ENCODE measurements around the gene MAP4K3. TPM values are rescaled to one million over a fixed set of nuclear protein-coding genes. Genes with fewer than 3 reads are reported as not detected.

MAP4K3 gene
- total and polyA plus RNA-seq, 9 of the 15 experiments (the other 6 are each of a cell fraction or from before 2014, with no cell fraction given) = 3.1 to 30.0 (median 16.9) TPM

- TF ChIP-seq RREB1 (CRISPR knock-in tag; IDR thresholded peaks at IDR 0.05) = 0 out of 2 replicates have a peak, but pooled peaks have one; percentile 16
- TF ChIP-seq NR1H2 (CRISPR knock-in tag; IDR thresholded peaks at IDR 0.05) = no peak
Measured at GRCh38 chr2:39216346-39217191, 220.5 kb downstream of the MAP4K3 start (continued).

GRCh38 chr2:39215545-39215944, 221.5 kb downstream of the MAP4K3 start:
- WGBS (ENCODE audit: insufficient coverage, low coverage, missing lambda C conversion rate) = 47% methylated on average over 2 of the region's 2 CpGs
- no peak for TF ChIP-seq USF2 (CRISPR knock-in tag; IDR thresholded peaks at IDR 0.05)
- TF ChIP-seq RBFOX2 (IDR thresholded peaks at IDR 0.05; ENCODE audit: low read depth, low read length) = no peak
- TF ChIP-seq BHLHE40 (IDR thresholded peaks at IDR 0.05; ENCODE audit: low read length) = no peak

More at GRCh38 chr2:39215545-39215944, 221.5 kb downstream of the MAP4K3 start:
- Histone ChIP-seq H3K79me2 (ENCODE audit: control insufficient read depth, insufficient read depth, low read length) (no peaks in the 10 kb centered on the region), H3K4me3 (no peak overlapping the region), H2AFZ (ENCODE audit: low read depth, low read length) (no peak overlapping the region), H3K4me1 (replicated peaks in 1 of 2; ENCODE audit: control insufficient read depth in 2 of 2, insufficient read depth in 2 of 2, low read length in 2 of 2) (peaks cover 0 to 18% of the 10 kb centered on the region in 2 experiments; a peak in 4 of 5 replicates), H4K20me1 (replicated peaks; ENCODE audit: control insufficient read depth, insufficient read depth, low read length) (no peaks in the 10 kb centered on the region), H3K36me3 (ENCODE audit: control insufficient read depth, insufficient read depth, low read length) (no peaks in the 10 kb centered on the region), H3K9me1 (ENCODE audit: control insufficient read depth, insufficient read depth, low read length) (no peaks in the 10 kb centered on the region), H3K9ac (ENCODE audit: insufficient read depth in 1 of 2, low read depth in 2 of 2, low read length in 2 of 2) (no peak overlapping the region), H3K27ac (ENCODE audit: extremely low read depth, low read depth, low read length) (no peak overlapping the region), H3K4me2 (ENCODE audit: insufficient read depth, low read length) (no peak overlapping the region), H3K27me3 (ENCODE audit: control insufficient read depth in 2 of 2, insufficient read depth in 2 of 2, low read length in 2 of 2) (no peaks in the 10 kb centered on the region), H3K9me3 (replicated peaks; ENCODE audit: control insufficient read depth, insufficient read depth, low read depth, low read length) (no peaks in the 10 kb centered on the region)
- CTCF ChIA-PET (ENCODE audit: low intra/inter-chr PET ratio) = no interaction called here
- FAIRE-seq (no peak), DNase-seq (ENCODE audit: extremely low read depth in 1 of 4, low spot score in 3 of 4) (no peak), ATAC-seq (no peak)
- intact Hi-C loops (cut with micrococcal nuclease) (no loop called here), in situ Hi-C loops (cut with MboI) (no loop called here)
- POLR2A ChIA-PET = no interaction called here
- no TSS peak for BruUV-seq (replicated peaks)
